ENCODE results near the gene PTPN23. TPM values are rescaled to one million over a fixed set of nuclear protein-coding genes. Genes with fewer than 3 reads are reported as not detected.

PTPN23 gene, protein sequence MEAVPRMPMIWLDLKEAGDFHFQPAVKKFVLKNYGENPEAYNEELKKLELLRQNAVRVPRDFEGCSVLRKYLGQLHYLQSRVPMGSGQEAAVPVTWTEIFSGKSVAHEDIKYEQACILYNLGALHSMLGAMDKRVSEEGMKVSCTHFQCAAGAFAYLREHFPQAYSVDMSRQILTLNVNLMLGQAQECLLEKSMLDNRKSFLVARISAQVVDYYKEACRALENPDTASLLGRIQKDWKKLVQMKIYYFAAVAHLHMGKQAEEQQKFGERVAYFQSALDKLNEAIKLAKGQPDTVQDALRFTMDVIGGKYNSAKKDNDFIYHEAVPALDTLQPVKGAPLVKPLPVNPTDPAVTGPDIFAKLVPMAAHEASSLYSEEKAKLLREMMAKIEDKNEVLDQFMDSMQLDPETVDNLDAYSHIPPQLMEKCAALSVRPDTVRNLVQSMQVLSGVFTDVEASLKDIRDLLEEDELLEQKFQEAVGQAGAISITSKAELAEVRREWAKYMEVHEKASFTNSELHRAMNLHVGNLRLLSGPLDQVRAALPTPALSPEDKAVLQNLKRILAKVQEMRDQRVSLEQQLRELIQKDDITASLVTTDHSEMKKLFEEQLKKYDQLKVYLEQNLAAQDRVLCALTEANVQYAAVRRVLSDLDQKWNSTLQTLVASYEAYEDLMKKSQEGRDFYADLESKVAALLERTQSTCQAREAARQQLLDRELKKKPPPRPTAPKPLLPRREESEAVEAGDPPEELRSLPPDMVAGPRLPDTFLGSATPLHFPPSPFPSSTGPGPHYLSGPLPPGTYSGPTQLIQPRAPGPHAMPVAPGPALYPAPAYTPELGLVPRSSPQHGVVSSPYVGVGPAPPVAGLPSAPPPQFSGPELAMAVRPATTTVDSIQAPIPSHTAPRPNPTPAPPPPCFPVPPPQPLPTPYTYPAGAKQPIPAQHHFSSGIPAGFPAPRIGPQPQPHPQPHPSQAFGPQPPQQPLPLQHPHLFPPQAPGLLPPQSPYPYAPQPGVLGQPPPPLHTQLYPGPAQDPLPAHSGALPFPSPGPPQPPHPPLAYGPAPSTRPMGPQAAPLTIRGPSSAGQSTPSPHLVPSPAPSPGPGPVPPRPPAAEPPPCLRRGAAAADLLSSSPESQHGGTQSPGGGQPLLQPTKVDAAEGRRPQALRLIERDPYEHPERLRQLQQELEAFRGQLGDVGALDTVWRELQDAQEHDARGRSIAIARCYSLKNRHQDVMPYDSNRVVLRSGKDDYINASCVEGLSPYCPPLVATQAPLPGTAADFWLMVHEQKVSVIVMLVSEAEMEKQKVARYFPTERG (N-terminal part only)
- 23.4 and 33.7 TPM in 2 replicates for total RNA-seq

DNA sequence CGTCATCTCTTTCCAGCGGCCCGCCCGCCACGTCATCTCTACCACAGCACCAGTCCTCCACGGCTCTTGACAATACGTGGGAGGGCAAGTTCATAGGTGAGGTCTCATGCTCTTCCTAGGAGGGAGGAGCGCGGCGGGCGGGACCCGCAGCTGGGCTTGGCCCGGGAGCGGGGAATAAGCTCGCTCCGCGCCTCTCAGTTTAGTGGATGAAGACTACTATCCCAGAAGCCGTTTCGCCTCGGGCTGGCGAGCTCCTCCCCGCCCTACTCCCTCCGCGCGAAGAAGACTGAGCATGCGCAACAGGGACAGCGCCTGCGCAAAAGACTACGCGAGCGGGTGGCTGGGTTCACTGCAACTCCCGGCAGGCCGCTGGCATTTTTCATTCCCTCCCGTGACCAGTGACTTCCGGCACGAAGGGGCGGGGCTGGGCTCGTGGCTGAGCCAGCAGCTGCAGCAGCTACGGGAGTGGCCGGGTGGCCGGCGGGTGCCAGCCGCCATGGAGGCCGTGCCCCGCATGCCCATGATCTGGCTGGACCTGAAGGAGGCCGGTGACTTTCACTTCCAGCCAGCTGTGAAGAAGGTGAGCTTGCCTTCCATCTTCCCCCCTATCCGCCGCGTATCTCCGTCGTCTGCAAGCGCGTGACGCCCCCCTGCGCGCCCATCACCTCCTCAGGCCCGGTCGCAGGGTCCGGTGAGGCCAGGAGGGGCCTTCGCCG is at the start of gene PTPN23:
Gene PTPN23, plus strand, starts transcription at position 421 of the 716 bp plus-strand sequence. Its CDS starts 76 bp downstream, at position 497.

Other genes with a start within 250 kb of the PTPN23 start
- 25.1 and 36.7 TPM in 2 replicates for gene SETD2, start 216.9 kb upstream of the PTPN23 start, total RNA-seq
- gene KIF9, start 98.2 kb upstream of the PTPN23 start, total RNA-seq: 1.3 and 1.8 TPM in 2 replicates
- 11.5 and 26.0 TPM in 2 replicates for gene KLHL18, start 98.1 kb upstream of the PTPN23 start, total RNA-seq
- 63.3 and 106 TPM in 2 replicates for gene SCAP, start 94.9 kb downstream of the PTPN23 start, total RNA-seq
- gene ELP6, start 132.7 kb downstream of the PTPN23 start, total RNA-seq: 22.3 and 31.7 TPM in 2 replicates
- under 0.01 and 0.44 TPM in 2 replicates for gene CSPG5, start 197.8 kb downstream of the PTPN23 start, total RNA-seq

Data from smooth muscle cell of trachea (primary cell).